OCI-LY3 (cell line): Measurements from ENCODE around the gene CTNNA3.

Experiments used
- H2AFZ ChIP-seq: fragments of 200-600, 300-600 bp; shearing (Covaris generic); 2 replicates; pipeline ENCODE4 v1.6.0; 2014; ENCODE audit warnings: antibody characterized with exemption, low read depth, low read length
- H3K27ac ChIP-seq: fragments of 200-600, 300-600 bp; sonication (generic); 2 replicates; pipeline ENCODE4 v1.5.1; 2014; ENCODE audit warnings: mild to moderate bottlenecking, low read length, moderate library complexity, mixed read lengths
- H3K27me3 ChIP-seq: fragments of 200-600, 300-600 bp; sonication (generic); 2 replicates; pipeline ENCODE4 v1.6.1; 2014; ENCODE audit warnings: low read depth, low read length, mixed read lengths
- H3K36me3 ChIP-seq: fragments of 200-600, 300-600 bp; sonication (generic); replicated peaks from 2 replicates; pipeline ENCODE3; 2014; ENCODE audit warnings: low read depth, low read length, mixed read lengths
- H3K4me1 ChIP-seq: fragments of 300-600, 200-600 bp; sonication (generic); 2 replicates; pipeline ENCODE4 v1.6.1; 2014; ENCODE audit warnings: low read length, mixed read lengths
- H3K4me2 ChIP-seq: fragments of 200-600, 300-600 bp; sonication (generic); 2 replicates; pipeline ENCODE4 v1.6.1; 2014; ENCODE audit warnings: low read length, mixed read lengths
- H3K4me3 ChIP-seq: fragments of 300-600, 200-600 bp; sonication (generic); 2 replicates; pipeline ENCODE4 v1.5.1; 2014; ENCODE audit warnings: antibody characterized with exemption, mild to moderate bottlenecking, low read length, moderate library complexity
- H3K79me2 ChIP-seq: fragments of 300-600, 200-600 bp; shearing (Covaris generic); 2 replicates; pipeline ENCODE4 v1.6.1; 2014; ENCODE audit warnings: mild to moderate bottlenecking, low read length, mixed read lengths
- H3K9ac ChIP-seq: fragments of 300-600, 200-600 bp; shearing (Covaris generic); 2 replicates; pipeline ENCODE4 v1.6.0; 2014; ENCODE audit warnings: mild to moderate bottlenecking, low read length, moderate library complexity
- H3K9me3 ChIP-seq: fragments of 200-600, 300-600 bp; shearing (Covaris generic); 2 replicates; pipeline ENCODE4 v1.6.1; 2014; ENCODE audit warnings: low read length, mixed read lengths; ENCODE audit not compliant: insufficient read depth
- H4K20me1 ChIP-seq: fragments of 200-600, 300-600 bp; sonication (generic); 2 replicates; pipeline ENCODE4 v1.6.1; 2016; ENCODE audit warnings: low read length, mixed read lengths; ENCODE audit not compliant: insufficient read depth
- EZH2phosphoT487 ChIP-seq: fragments of 200-600 bp; shearing (Covaris generic); IDR thresholded peaks from 2 replicates; pipeline ENCODE4 v1.6.1; 2018; ENCODE audit warnings: antibody characterized with exemption, mixed run types, low read depth
- TF ChIP-seq, protein P1 (sequence below): fragments of 200-600, 300-600 bp; sonication (generic); IDR thresholded peaks from 2 replicates; pipeline ENCODE4 v1.5.1; 2014; ENCODE audit warnings: antibody characterized with exemption, low read length, low read depth

Gene CTNNA3

DNA sequence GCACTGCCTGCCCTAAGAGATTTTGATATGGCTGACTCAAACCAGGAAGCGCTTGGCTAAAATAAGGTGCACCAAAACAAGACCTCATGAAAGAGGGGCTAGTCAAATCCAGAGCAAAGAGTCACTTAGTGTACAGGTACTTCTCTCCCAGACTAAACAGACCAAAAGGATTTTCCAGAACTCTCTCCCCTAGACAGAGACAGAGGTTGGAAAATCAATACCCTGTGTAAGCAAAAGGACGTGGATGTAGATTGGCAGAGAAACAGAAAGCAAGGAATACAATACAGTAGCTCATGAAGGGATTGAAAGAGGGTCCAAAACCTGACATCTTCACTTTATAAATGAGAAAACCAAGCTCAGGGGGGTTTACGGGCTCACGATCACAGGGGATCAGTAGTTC is 853.1 kb downstream of the CTNNA3 start:
- no peaks in the 10 kb centered on the region for H3K27me3 ChIP-seq

DNA sequence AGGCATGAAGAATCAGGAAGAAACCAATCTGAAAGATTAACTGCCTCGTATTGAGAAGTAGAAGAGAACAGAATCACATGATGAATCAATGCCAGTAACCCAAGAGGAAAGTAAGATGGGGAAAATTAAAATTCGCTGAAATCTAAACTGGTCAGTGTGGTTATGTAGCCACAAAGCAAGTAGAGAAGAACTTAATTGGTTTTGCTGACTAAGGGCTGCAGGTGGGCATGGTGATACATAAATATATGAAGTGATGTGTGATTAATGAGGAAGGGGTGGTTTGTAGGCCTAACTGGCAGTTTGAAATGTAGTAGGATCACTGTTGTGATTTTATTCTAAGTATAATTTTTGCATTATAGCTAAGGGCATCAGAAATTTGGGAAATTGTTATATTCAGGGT is 853.6 kb downstream of the CTNNA3 start:
- no peaks in the 10 kb centered on the region for H3K27me3 ChIP-seq
- no peak for TF ChIP-seq EZH2phosphoT487
- TF ChIP-seq, protein P1, sequence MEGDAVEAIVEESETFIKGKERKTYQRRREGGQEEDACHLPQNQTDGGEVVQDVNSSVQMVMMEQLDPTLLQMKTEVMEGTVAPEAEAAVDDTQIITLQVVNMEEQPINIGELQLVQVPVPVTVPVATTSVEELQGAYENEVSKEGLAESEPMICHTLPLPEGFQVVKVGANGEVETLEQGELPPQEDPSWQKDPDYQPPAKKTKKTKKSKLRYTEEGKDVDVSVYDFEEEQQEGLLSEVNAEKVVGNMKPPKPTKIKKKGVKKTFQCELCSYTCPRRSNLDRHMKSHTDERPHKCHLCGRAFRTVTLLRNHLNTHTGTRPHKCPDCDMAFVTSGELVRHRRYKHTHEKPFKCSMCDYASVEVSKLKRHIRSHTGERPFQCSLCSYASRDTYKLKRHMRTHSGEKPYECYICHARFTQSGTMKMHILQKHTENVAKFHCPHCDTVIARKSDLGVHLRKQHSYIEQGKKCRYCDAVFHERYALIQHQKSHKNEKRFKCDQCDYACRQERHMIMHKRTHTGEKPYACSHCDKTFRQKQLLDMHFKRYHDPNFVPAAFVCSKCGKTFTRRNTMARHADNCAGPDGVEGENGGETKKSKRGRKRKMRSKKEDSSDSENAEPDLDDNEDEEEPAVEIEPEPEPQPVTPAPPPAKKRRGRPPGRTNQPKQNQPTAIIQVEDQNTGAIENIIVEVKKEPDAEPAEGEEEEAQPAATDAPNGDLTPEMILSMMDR, result no peak
- no peaks in the 10 kb centered on the region for H4K20me1 ChIP-seq
- H2AFZ ChIP-seq, result no peak overlapping the region
- no peak overlapping the region for H3K27ac ChIP-seq
- H3K4me3 ChIP-seq, result no peak overlapping the region
- H3K79me2 ChIP-seq, result no peaks in the 10 kb centered on the region
- no peak overlapping the region for H3K4me2 ChIP-seq
- no peaks in the 10 kb centered on the region for H3K9me3 ChIP-seq
- H3K36me3 ChIP-seq, result no peaks in the 10 kb centered on the region
- H3K9ac ChIP-seq, result no peak overlapping the region
- H3K4me1 ChIP-seq, result no peaks in the 10 kb centered on the region

More for the DNA sequence above, 853.1 kb downstream of the CTNNA3 start:
- Histone ChIP-seq H3K36me3 (no peaks in the 10 kb centered on the region), H3K4me3 (no peak overlapping the region), H3K9ac (no peak overlapping the region), H3K4me1 (no peaks in the 10 kb centered on the region), H3K9me3 (no peaks in the 10 kb centered on the region), H3K27ac (no peak overlapping the region), H2AFZ (no peak overlapping the region), H4K20me1 (no peaks in the 10 kb centered on the region), H3K4me2 (no peak overlapping the region), H3K79me2 (no peaks in the 10 kb centered on the region)
- no peak for TF ChIP-seq EZH2phosphoT487
- TF ChIP-seq, protein P1, result no peak

DNA sequence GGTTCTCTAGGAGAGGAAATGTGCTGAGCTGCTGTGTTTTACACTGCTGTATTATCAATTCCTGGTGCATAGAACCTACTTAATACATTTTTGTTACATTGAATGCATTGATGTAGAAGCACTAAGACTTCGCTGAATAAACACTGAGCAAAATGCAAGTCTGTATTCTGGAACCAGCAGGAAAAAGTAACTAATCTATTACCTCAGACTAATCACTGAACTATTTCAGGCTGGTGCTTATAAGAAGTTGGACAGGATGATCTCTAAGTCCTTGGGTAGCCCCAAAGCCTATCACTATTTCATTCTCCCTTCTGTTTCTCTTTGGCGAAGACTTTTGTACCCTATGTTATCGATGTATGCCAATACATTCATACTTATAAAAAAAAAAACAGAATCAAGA is 857.3 kb downstream of the CTNNA3 start:
- Histone ChIP-seq H3K79me2 (no peaks in the 10 kb centered on the region), H3K9me3 (no peaks in the 10 kb centered on the region), H3K4me1 (peaks cover 21% of the 10 kb centered on the region), H3K4me3 (no peak overlapping the region), H4K20me1 (no peaks in the 10 kb centered on the region), H3K27me3 (no peaks in the 10 kb centered on the region), H3K27ac (no peak overlapping the region), H2AFZ (no peak overlapping the region), H3K9ac (no peak overlapping the region), H3K4me2 (no peak overlapping the region), H3K36me3 (no peaks in the 10 kb centered on the region)
- TF ChIP-seq, protein P1, result no peak
- no peak for TF ChIP-seq EZH2phosphoT487

DNA sequence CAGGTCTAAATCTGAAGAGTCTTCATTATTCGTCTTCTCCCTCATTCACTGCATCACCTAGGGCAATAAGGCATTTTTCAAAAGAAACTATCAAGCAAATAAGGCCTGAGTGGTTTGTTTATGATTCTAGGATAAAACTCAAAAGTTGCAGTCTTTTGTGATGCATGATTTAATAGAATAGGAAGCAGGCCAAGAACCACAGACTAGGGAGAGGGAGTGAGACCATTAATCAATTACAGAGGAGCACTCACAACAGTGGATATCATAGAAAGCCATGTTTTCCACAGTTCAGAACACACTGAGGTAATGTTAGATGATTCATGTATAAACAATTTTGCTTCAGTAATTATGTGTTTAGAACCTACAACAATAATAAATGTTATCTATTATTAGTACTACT is 858.0 kb downstream of the CTNNA3 start:
- H3K36me3 ChIP-seq, result no peaks in the 10 kb centered on the region
- H3K4me2 ChIP-seq, result no peak overlapping the region
- no peak overlapping the region for H3K27ac ChIP-seq
- no peak overlapping the region for H3K4me3 ChIP-seq
- H3K79me2 ChIP-seq, result no peaks in the 10 kb centered on the region
- no peaks in the 10 kb centered on the region for H4K20me1 ChIP-seq
- no peaks in the 10 kb centered on the region for H3K27me3 ChIP-seq
- TF ChIP-seq, protein P1, result no peak
- TF ChIP-seq EZH2phosphoT487, result no peak
- H3K9ac ChIP-seq, result no peak overlapping the region
- peaks cover 21% of the 10 kb centered on the region for H3K4me1 ChIP-seq
- H2AFZ ChIP-seq, result no peak overlapping the region
- H3K9me3 ChIP-seq, result no peaks in the 10 kb centered on the region
